Type B pancreatic cell (in vitro differentiated cells): ENCODE data around the gene MALRD1. TPM values are rescaled to one million over a fixed set of nuclear protein-coding genes. Genes with fewer than 3 reads are reported as not detected.

Experiments used
- DNase-seq: peaks from one replicate; pipeline ENCODE4 v3.0.0; 2021; ENCODE audit warnings: mixed read lengths; ENCODE audit not compliant: unreplicated experiment; ENCODE audit errors: extremely low spot score
- H3K27ac Mint-ChIP-seq: 2 replicates; pipeline ENCODE4 v1.8.0; 2021; ENCODE audit warnings: mild to moderate bottlenecking, mixed read lengths
- H3K27me3 Mint-ChIP-seq: 2 replicates; pipeline ENCODE4 v1.8.0; 2021; ENCODE audit warnings: mixed read lengths
- H3K36me3 Mint-ChIP-seq: 2 replicates; pipeline ENCODE4 v1.8.0; 2021; ENCODE audit warnings: mixed read lengths
- H3K4me1 Mint-ChIP-seq: one replicate; pipeline ENCODE4 v1.8.0; 2021; ENCODE audit warnings: mixed read lengths; ENCODE audit not compliant: unreplicated experiment
- H3K4me3 Mint-ChIP-seq: 2 replicates; pipeline ENCODE4 v1.8.0; 2021; ENCODE audit warnings: mild to moderate bottlenecking, mixed read lengths
- H3K9me3 Mint-ChIP-seq: 2 replicates; pipeline ENCODE4 v1.8.0; 2021; ENCODE audit warnings: mixed read lengths
- CTCF ChIP-seq: fragments of 200-600 bp; sonication (generic); conservative IDR thresholded peaks from 2 replicates; pipeline ENCODE4 v1.5.0; 2021; ENCODE audit warnings: antibody characterized with exemption, mild to moderate bottlenecking
- total RNA-seq: library from RNA; stranded (reverse); gene quantifications from 2 replicates; pipeline ENCODE4 v1.2.1, GENCODE V29; 2021; ENCODE audit warnings: low replicate concordance

MALRD1 gene
- total RNA-seq, 1 donor from 2014 or later = 1.4 TPM

- DNase-seq = no peak
- Mint-ChIP-seq H3K4me1 (no peaks in the 10 kb centered on the region), H3K36me3 (no peaks in the 10 kb centered on the region), H3K27me3 (no peaks in the 10 kb centered on the region), H3K27ac (no peak overlapping the region), H3K9me3 (no peaks in the 10 kb centered on the region), H3K4me3 (no peak overlapping the region)
- TF ChIP-seq CTCF = no peak
Observed at GRCh38 chr10:19461588-19461987, 413.0 kb downstream of the MALRD1 start.

- no peaks in the 10 kb centered on the region for H3K4me1 Mint-ChIP-seq
- H3K27me3 Mint-ChIP-seq = no peaks in the 10 kb centered on the region
- H3K36me3 Mint-ChIP-seq = no peaks in the 10 kb centered on the region
- TF ChIP-seq CTCF = no peak
- H3K27ac Mint-ChIP-seq = no peak overlapping the region
- DNase-seq = no peak
- peaks cover 4% of the 10 kb centered on the region for H3K9me3 Mint-ChIP-seq
- H3K4me3 Mint-ChIP-seq = no peak overlapping the region
Observed at GRCh38 chr10:19466709-19467108, 418.1 kb downstream of the MALRD1 start.

- no peak for DNase-seq
- Mint-ChIP-seq H3K4me3 (no peak overlapping the region), H3K36me3 (no peaks in the 10 kb centered on the region), H3K9me3 (peaks cover 4% of the 10 kb centered on the region), H3K4me1 (peaks cover 4% of the 10 kb centered on the region), H3K27me3 (no peaks in the 10 kb centered on the region), H3K27ac (no peak overlapping the region)
- no peak for TF ChIP-seq CTCF
Observed at GRCh38 chr10:19468413-19468812, 419.8 kb downstream of the MALRD1 start.

GRCh38 chr10:19469521-19469920 lies 420.9 kb downstream of the MALRD1 start:
- H3K36me3 Mint-ChIP-seq = no peaks in the 10 kb centered on the region
- H3K27ac Mint-ChIP-seq = no peak overlapping the region
- H3K4me3 Mint-ChIP-seq = no peak overlapping the region
- H3K4me1 Mint-ChIP-seq = peaks cover 4% of the 10 kb centered on the region
- DNase-seq = no peak
- peaks cover 4% of the 10 kb centered on the region for H3K9me3 Mint-ChIP-seq
- TF ChIP-seq CTCF = no peak
- H3K27me3 Mint-ChIP-seq = no peaks in the 10 kb centered on the region

GRCh38 chr10:19479854-19480253 lies 431.3 kb downstream of the MALRD1 start:
- H3K27ac Mint-ChIP-seq = no peak overlapping the region
- H3K27me3 Mint-ChIP-seq = no peaks in the 10 kb centered on the region
- TF ChIP-seq CTCF = no peak
- H3K36me3 Mint-ChIP-seq = no peaks in the 10 kb centered on the region
- no peaks in the 10 kb centered on the region for H3K9me3 Mint-ChIP-seq
- H3K4me1 Mint-ChIP-seq = no peaks in the 10 kb centered on the region
- DNase-seq = no peak
- H3K4me3 Mint-ChIP-seq = no peak overlapping the region

- Mint-ChIP-seq H3K4me1 (no peaks in the 10 kb centered on the region), H3K27ac (no peak overlapping the region), H3K36me3 (no peaks in the 10 kb centered on the region), H3K27me3 (no peaks in the 10 kb centered on the region), H3K4me3 (no peak overlapping the region), H3K9me3 (no peaks in the 10 kb centered on the region)
- DNase-seq = no peak
- no peak for TF ChIP-seq CTCF
Observed at GRCh38 chr10:19480353-19480752, 431.8 kb downstream of the MALRD1 start.
